Stimulated activated CD4-positive, alpha-beta T cell treated with anti-CD3 and anti-CD28 coated beads, Interleukin-4, amount 100 ng/mL, for 1 hour (primary cell): Measurements from ENCODE around the gene CGN.

Experiments
- DNase-seq: peaks from one replicate; pipeline ENCODE4 v3.0.0-alpha.2; 2020

Gene CGN

DNA sequence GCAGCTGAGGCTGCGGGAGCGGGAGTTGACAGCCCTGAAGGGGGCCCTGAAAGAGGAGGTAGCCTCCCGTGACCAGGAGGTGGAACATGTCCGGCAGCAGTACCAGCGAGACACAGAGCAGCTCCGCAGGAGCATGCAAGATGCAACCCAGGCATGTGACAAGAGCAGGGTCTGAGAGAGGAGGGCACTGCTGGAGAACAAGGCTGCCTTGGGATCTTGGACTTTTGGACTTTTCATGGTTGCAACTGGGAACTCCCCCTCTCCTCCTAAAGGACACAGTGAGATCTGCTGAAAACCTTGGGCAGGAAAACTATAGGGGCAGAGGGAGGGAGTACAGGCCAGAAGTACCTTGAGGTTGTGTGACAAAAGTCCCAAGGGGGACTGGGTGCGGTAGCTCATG, 13.5 kb downstream of the CGN start:
- DNase-seq, result no peak

DNA sequence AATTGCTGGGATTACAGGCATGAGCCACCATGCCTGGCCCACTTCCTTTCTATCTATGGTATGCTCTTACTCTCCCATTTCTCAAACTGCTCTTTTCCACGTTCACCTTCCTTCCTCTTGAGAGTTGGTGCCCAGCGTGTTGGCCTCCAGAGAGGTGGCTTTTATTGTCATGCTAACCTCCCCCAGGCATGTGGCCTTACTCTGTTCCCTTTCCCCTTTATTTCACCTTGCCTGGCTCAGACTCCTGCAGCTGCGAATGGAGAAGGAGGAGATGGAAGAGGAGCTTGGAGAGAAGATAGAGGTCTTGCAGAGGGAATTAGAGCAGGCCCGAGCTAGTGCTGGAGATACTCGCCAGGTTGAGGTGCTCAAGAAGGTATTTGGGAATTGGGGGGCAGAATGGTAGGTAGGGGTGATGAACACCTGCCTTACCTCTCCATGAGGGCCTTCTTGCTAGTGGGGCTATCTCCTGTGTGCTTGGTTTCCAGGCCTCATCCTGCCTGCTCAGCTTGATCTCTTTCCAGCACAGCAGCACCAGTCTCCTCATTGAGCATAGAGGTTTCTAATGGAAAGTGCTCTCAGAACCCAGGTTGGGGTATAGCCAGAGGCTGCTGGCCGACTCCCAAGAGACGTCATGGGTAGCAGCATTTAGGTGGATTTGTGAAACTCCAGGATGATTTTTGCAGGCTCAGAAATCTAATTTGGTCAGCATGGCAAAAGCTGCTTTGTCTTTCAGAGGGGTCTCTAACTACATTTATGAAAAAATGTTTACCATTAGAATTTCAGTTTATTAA, 15.7 kb downstream of the CGN start:
- DNase-seq, result no peak

DNA sequence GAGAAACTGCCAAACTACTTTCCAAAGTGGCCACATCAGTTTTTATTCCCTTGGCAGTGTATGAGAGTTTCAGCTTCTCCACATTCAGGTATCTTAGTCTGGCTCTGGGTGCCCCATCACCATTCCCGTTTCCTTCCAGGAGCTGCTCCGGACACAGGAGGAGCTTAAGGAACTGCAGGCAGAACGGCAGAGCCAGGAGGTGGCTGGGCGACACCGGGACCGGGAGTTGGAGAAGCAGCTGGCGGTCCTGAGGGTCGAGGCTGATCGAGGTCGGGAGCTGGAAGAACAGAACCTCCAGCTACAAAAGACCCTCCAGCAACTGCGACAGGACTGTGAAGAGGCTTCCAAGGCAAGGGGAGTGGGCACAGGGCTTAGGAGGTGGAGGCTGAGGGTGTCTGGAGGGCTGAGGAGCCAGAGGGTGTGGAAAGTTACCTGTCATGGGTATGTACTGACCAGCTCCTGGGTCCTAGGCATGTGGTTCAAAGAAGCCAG, 18.1 kb downstream of the CGN start:
- no peak for DNase-seq

DNA sequence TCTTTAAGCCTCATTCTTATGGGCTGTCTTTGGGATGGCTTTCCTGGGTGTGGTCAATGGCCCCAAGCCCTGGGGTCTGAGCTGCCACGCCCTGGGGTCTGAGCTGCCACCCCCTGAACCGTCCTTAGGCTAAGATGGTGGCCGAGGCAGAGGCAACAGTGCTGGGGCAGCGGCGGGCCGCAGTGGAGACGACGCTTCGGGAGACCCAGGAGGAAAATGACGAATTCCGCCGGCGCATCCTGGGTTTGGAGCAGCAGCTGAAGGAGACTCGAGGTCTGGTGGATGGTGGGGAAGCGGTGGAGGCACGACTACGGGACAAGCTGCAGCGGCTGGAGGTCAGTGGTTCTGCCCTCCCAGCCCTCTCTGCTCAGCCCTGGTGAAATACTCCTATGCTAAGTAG, 18.6 kb downstream of the CGN start:
- no peak for DNase-seq

DNA sequence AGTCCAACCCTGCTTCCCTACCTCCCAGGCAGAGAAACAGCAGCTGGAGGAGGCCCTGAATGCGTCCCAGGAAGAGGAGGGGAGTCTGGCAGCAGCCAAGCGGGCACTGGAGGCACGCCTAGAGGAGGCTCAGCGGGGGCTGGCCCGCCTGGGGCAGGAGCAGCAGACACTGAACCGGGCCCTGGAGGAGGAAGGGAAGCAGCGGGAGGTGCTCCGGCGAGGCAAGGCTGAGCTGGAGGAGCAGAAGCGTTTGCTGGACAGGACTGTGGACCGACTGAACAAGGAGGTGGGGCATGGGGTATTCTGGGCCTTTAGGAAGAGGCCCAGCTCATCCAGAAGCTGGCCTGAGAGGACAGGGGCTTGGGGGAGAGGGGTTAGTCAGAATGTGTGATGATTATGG, 19.3 kb downstream of the CGN start:
- DNase-seq, result no peak

DNA sequence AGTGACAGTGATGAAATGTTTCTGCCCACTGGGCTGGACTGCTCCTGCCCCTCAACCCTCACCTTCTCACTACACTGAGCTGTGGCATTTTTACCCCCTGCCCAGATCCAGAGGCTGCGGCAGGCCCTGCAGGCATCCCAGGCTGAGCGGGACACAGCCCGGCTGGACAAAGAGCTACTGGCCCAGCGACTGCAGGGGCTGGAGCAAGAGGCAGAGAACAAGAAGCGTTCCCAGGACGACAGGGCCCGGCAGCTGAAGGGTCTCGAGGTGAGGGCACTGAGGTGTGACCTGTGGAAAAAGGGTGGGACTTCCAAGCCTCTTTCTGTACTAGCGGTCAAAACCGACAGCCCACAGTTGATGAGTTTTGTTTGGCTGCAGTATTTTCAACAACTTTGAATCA, 22.7 kb downstream of the CGN start:
- DNase-seq, result no peak

DNA sequence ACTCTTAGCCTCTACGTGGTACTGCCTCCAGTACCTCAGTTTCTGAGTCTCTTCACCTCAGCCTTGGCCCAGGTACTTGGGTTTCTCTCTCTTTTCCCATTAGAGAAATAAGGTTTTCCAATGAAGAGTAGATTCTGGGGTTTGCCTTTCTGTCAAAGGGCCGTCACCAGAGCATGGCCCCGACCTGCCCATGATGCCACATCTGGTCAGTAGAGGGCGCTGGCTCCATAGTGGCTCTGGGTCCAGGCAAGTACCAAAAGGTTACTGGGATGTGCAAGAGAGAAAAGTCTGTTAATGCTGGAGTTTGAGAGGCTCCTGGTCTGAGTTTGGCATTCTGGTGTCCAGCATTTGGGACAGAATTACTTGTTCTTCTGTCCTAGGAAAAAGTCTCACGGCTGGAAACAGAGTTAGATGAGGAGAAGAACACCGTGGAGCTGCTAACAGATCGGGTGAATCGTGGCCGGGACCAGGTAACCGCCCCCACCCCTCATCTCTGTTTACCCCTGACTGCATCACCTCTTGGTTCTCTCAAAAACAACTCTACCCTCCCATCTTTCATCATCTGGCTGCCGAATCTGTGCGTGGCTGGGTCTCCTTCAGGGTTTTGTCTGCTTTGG, 23.6 kb downstream of the CGN start:
- peak; percentile 79 for DNase-seq

DNA sequence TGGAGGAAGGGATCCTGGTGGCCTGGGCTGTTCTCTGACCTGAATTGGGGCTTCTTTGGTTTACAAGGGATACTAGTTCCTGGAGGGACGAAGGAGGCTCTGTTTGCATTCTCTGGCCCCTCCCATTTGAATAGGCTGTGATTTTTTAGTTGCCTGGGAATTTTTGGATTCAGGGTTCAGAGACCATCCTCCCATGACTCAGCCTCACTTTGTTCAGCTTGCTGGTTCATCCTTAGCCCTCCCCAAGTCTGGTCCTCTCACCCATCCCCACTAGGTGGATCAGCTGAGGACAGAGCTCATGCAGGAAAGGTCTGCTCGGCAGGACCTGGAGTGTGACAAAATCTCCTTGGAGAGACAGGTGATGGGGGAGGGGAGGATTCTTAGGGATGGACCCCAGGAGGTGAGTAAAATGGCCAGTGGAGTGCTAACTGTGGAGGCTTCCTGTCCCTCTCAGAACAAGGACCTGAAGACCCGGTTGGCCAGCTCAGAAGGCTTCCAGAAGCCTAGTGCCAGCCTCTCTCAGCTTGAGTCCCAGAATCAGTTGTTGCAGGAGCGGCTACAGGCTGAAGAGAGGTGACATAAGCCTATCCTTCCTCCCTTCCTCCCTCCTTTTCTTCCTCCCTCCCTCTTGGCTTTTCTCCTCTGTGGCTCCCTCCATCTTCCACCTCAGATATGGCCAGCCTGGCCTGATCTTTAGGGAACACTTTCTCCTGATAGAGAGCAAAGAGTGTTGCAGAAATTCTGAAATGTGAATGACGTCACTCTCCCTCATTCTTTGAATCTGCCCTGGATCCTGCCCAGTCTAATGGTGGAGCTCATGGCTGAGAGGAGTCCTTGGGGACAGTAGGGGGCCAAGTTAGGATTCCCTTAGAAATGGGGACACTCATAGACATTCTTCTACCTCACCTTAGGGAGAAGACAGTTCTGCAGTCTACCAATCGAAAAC, 24.4 kb downstream of the CGN start:
- DNase-seq, result no peak

DNA sequence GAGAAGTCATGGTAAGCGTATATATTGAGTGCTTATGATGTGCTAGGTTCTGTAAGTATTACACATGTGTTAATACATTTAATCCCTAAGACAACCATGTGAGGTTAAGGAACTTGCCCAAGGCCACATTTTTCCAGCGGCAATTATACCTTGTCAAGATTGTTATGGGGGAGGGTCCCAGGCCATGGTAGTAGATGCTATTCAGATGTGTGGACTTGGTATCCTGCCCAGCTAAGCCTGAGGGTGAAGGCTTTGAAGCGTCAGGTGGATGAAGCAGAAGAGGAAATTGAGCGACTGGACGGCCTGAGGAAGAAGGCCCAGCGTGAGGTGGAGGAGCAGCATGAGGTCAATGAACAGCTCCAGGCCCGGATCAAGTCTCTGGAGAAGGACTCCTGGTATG, 25.3 kb downstream of the CGN start:
- DNase-seq, result no peak

DNA sequence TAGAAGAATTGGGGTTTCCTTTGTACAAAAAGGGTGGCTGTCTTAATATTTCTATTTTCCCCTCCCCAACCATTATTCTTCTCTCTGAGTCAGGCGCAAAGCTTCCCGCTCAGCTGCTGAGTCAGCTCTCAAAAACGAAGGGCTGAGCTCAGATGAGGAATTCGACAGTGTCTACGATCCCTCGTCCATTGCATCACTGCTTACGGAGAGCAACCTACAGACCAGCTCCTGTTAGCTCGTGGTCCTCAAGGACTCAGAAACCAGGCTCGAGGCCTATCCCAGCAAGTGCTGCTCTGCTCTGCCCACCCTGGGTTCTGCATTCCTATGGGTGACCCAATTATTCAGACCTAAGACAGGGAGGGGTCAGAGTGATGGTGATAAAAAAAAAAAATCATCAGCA, 25.9 kb downstream of the CGN start:
- no peak for DNase-seq

DNA sequence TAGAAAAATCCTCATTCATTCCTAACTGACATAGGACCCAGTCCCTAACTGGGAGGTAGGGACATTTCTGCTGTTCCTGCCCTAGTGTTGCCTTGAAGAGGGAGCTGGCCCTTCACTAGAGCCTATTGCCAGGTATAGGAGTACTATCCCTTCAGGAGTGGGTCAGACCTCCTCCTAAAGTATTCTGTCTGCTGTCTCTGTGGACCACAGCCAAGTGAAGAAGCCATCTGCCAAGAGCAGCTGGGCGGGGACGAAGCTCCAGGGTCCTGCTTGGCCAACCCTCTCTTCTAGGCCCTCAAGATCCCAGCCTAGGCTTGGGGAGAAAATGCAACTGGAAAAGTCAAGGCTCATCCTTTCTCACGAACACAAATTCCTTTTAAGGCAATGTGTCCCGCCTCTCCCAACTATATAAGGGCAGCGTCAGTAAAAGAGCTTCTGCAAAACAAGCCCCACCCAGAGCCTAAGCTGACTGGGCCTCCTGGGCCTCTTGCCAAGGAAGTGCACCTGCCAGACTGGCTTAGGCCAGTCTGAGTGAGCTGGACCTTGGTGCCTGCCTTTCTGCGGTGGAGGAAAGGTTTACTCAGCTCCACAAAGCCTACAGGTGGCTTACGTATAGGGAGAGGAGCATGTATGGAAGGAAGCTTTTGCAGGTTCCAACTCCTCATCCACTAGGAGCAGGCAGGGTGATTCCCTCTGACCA, 28.3 kb downstream of the CGN start:
- DNase-seq, result peak; percentile 20

DNA sequence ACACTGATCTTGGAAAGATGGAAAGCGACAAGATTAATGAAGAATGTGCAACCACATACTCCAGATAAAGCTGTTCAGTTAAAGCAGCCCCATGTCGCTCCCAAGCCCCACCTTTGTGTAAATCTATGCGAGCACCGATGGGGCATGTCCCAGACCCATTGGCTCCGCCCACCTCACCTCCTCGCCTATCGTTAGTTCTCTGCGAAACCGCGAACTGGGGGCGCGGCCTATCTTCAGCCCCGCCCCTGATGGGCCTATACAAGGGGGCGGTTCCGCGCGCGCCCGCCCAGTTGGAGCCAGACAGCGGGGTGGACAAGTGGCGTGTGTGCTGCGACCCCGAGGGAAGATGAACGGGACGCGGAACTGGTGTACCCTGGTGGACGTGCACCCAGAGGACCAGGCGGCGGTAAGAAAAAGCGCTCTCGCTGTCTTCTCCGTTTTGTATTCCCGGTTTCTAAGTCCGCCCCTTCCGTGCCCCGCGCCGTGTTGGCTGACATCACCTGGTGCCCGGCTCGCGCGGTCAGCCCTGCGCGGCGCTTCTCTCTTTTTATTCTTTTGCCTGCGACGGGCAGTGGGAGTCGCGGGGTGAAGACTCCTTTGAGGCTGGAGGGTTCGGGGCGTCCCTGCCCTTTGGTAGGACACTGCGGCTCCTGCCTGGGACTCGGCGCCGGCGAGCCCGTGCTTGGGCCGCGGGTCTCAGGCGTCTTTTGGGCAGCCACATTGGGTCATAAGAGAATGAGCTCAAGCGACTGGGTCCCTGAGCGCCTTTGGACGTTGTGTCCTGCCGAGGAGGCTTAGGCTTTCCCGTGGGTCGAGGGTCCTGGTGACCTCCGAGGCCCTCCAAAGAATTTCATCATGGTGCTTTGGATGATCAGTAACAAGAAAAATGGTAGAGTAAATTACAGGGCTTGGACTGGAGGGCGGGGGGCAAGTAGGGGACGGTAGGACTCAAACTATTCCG, 29.1 kb downstream of the CGN start, which contains the start of gene TUFT1:
Gene TUFT1, plus strand, starts transcription at position 289 of the 961 bp plus-strand sequence. Its CDS starts 58 bp downstream, at position 347.
- peak; percentile 95 for DNase-seq

DNA sequence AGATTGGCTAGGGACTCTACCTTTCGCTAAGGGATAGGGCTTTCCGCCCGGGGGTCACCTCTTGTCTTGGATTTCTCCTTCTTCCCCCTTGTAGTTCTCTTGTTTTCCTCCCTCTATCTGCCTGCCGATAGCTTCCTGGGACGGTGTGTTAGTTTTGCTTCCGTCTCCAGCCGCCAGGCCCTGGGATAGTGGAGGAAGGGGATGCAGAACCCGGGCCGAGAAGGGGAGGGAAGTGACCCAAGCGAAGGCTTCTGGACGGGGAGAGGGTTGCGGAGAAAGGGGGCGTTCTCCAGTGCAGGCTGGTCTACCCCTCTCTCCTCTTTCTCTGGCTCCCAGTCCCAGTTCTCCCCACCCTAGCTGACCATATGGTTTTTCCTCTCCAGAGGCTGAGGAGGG, 29.8 kb downstream of the CGN start:
- no peak for DNase-seq

DNA sequence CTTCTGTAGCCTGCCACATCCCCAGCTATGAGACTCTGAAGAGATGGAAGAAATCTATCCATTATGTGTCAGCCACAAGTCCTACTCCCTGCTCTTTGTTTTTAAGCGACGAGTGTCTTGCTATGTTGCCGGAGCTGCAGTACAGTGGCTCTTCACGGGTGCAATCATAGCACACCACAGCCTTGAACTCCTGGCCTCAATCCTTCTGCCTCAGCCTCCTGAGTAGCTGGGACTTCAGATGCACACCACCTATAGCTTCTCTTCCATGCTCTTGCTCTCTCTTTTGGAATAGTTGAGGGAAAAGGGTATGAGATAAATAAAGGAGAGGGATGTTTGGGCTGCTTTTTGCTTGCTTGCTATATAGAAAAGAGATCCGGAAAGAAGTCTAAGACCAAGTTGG, 30.6 kb downstream of the CGN start:
- DNase-seq, result no peak

DNA sequence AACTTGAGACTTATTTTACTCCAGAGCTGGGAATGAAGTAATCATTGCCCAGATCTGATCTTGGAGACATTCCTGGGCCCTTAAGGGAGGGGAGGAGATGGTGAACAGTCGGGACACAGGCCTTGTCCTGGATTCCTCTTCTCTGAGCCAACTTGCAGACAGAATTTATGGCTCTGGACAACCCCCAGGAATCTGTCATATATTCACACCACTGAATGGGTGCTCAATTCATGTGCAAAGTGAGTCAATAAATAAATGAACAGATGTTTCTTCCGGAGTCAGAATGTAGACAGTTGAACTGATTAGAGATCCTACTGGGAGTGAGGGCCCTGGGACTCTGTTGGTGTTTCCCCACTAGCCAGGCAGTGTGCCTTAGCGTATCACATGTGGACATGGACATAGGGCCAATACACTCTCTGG, 31.5 kb downstream of the CGN start:
- no peak for DNase-seq

DNA sequence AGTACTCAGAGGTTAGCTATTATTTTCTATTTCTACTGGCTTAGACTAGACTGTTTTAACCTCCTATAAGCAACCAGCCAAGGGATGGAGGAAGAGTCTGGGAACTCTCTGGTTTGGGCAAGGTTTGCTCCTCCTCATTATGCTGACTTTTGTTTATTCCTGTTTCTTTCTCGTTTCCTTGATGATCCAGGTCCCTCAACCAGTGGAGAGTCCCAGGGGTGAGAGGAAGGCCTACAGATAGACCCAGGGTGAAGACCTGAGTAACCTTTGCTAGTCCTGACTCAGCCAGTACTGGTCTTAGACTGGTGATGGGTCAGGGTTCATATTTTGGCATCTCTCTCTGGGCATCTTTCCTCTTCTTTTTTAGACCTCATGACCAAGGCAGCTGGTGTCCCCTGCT, 34.4 kb downstream of the CGN start:
- DNase-seq, result no peak

DNA sequence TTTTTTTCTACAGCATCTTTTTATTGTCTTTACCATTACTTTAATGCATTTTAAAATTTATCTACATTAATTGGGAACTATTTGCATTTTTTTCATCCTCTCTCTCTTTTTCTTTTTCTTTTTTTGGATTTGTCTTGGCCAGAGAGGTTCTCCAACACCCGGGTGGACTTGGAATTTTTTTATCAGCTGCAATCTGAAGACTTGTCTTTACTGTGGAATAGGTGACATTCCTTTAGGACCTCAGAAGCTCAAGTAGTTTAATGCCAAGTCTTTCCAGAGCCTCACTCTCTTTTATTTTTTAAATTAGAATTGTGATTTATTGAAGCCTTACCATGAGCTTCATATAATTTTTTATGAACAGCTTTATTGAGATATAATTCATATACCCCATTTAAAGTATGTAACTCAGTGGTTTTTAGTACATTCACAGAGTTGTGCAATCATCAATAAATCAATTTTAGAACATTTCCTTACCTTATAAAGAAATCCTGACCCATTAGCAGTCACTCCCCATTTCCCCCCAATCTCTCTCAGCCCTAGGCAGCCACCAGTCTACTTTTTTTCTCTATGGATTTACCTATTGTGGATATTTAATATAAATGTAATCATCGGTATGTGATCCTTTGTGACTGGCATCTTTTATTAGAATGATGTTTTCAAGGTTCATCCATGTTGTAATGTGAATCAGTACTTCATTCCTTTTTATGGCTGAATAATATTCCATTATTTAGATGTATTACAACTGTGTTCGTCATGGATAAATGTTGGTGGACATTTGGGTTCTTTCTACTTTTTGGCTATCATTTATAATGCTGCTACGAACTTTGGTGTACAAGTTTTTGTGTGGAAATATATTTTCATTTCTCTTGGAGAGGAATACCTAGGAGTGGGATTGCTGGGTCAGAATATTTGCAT, 35.1 kb downstream of the CGN start:
- no peak for DNase-seq

DNA sequence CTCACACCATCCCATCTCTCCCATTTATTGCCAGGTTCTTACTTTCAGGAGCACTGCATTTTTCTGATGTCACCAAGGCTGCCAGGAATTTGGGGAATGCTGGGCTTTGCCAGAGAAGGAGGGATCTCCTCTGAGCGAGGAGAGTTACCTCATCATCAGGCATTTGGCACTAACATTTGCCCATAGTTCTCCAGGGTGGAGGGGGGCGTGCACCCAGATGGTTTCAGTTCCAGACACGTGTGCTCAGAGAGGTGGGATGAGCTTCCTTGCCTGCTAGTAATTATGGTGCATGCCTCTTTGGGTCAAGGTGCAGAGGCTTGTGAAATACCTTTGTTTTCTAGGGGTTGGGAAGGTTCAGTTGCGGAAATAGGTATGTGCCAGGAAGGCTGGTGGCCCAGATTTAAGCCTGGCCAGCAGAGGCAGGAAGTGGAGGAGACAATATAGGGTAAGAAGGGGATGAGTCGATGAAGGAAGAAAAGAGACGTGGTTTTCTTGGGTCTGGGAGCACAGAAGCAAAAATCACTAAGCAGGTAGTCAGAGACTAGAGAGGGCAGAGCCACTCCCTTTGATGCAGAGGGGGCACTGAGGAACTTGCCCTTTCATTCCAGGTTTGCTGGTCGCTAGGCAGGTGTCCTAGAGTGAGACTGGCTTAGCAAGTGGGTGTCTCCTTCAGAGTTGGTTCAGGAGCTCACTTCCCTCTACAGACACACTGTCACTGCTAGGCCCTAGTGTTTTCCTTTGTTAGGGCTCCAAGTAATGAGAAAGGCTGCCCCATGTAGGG, 36.1 kb downstream of the CGN start:
- no peak for DNase-seq

DNA sequence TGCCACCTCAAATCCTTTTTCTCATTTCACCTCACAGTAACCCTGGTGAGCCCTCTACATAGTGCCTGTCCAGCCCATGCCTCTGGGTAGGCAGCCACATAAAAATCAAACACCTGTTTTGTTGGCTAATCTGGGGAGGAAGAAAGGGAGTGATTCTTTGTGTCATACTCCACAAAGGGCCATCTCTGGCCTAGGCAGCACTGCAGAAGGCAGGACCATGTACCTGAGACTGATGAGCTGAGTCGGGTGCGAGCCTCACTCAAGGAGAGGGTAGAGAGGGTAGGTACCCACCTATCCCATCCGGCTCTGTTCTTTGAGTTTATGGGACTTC, 36.7 kb downstream of the CGN start:
- no peak for DNase-seq

DNA sequence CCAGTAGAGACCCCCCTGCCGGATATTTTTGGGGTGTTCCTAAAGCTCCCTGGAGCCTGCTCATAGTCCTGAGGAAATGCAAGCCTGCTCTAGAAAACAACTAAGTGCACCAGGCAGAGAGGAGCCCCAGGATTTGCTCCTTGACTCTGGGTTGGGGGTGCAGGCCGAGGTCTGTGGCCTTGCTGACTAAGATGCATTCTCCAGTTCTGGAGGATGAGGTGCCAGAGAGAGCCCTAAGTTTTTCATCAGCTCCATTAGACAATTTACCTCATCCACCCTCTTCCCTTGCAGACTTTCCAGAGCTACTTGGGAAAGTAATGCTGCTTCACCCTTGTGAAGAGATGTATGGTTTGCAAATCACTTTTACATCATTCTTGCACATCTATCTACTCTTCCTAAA, 38.0 kb downstream of the CGN start:
- DNase-seq, result no peak
